ENCODE measurements around the gene ATE1. TPM values are rescaled to one million over a fixed set of nuclear protein-coding genes. Genes with fewer than 3 reads are reported as not detected.

Gene ATE1
- total and polyA plus RNA-seq, 7 donors = 12.5 to 49.6 (median 31.4) TPM

DNA sequence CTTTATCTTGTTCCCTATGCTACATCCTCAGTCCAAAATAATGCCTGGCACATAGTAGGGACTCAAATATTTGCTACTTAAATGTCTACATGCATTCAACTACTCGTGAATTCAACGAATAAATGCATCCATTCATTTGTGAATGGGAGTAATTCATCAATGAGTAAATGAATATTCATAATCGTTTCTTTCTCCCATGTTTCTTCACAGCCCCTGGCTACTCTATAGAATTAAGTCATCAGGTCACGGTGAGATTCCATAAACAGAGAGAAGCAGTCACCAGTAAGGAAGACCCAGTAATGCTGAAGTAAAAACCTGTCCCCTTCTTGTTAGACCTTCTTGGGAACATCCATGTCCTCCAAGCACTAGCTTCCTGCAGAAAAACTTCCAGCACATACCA lies 48.4 kb downstream of the ATE1 start:
- 92 to 94% methylated on average over 4 of the region's 4 CpGs for WGBS, 2 donors
- Histone ChIP-seq H3K4me1 (no peaks in the 10 kb centered on the region), H3K27ac (no peak overlapping the region), H3K36me3 (peaks cover 0 to 14% (median 0%) of the 10 kb centered on the region in 4 donors), H3K4me3 (no peak overlapping the region), H3K27me3 (no peaks in the 10 kb centered on the region), H3K9me3 (no peaks in the 10 kb centered on the region)
- TF ChIP-seq POLR2A (IDR thresholded peaks at IDR 0.05) = no peak
- TF ChIP-seq EP300 (IDR thresholded peaks at IDR 0.05) = no peak
- TF ChIP-seq POLR2AphosphoS5 (IDR thresholded peaks at IDR 0.05) = no peak
- TF ChIP-seq, protein P1, sequence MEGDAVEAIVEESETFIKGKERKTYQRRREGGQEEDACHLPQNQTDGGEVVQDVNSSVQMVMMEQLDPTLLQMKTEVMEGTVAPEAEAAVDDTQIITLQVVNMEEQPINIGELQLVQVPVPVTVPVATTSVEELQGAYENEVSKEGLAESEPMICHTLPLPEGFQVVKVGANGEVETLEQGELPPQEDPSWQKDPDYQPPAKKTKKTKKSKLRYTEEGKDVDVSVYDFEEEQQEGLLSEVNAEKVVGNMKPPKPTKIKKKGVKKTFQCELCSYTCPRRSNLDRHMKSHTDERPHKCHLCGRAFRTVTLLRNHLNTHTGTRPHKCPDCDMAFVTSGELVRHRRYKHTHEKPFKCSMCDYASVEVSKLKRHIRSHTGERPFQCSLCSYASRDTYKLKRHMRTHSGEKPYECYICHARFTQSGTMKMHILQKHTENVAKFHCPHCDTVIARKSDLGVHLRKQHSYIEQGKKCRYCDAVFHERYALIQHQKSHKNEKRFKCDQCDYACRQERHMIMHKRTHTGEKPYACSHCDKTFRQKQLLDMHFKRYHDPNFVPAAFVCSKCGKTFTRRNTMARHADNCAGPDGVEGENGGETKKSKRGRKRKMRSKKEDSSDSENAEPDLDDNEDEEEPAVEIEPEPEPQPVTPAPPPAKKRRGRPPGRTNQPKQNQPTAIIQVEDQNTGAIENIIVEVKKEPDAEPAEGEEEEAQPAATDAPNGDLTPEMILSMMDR (IDR thresholded peaks at IDR 0.05) = no peak
- intact Hi-C loops (cut with DNase I) = no loop called here
- DNase-seq = no peak

DNA sequence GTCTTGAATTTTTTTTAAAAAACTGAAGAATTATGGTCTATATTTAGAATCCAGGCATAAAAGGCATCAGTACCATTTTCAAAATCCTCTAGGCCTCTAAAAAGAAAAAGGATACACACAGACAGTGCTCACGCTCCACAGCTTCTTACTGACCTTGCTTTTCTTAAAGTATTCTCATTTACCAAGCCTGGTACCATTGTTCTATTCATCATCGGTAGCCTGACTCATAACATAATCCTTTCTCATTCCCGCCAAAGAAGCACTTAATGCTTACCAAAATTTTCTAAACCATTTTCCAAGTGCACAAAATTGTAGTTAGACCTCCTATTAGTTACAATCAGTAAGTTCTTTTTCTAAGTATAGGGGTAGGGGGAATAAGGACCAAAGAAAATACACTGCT lies 54.6 kb downstream of the ATE1 start:
- Histone ChIP-seq H3K4me1 (no peaks in the 10 kb centered on the region), H3K27ac (no peak overlapping the region), H3K9me3 (no peaks in the 10 kb centered on the region), H3K27me3 (no peaks in the 10 kb centered on the region), H3K36me3 (peaks cover 0 to 27% (median 2%) of the 10 kb centered on the region in 4 donors), H3K4me3 (no peak overlapping the region)
- TF ChIP-seq, protein P1 (IDR thresholded peaks at IDR 0.05) = no peak
- TF ChIP-seq EP300 (IDR thresholded peaks at IDR 0.05) (no peak), POLR2A (IDR thresholded peaks at IDR 0.05) (no peak), POLR2AphosphoS5 (IDR thresholded peaks at IDR 0.05) (no peak)
- intact Hi-C loops (cut with DNase I) = no loop called here
- 92 to 97% methylated on average over 3 of the region's 3 CpGs for WGBS, 2 donors
- no peak for DNase-seq

DNA sequence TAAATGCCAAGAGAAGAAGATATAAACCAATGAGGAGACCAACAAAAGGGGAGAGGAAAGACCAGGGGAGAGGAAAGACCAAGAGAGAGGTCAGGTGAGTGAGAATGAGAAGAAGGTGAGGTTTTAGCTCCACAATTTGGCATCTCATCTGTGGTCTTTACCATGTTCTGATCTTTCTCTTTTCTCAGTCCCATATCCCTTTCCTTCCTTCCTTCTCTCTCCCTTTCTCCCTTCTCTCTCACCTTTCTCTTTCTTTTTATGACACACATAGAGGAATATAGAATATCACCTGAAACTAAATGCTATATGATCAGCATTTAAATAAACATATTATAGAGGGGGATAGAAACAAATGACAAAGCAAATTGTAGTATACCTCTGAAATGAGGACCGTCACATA lies 57.4 kb downstream of the ATE1 start:
- WGBS, 2 donors = 90 to 100% methylated on average over 1 of the region's 1 CpG
- no peaks in the 10 kb centered on the region for H3K9me3 ChIP-seq
- no peaks in the 10 kb centered on the region for H3K4me1 ChIP-seq
- H3K27me3 ChIP-seq = no peaks in the 10 kb centered on the region
- no peak for TF ChIP-seq POLR2AphosphoS5 (IDR thresholded peaks at IDR 0.05)
- TF ChIP-seq, protein P1 (IDR thresholded peaks at IDR 0.05) = no peak
- TF ChIP-seq POLR2A (IDR thresholded peaks at IDR 0.05) = no peak
- no peak for TF ChIP-seq EP300 (IDR thresholded peaks at IDR 0.05)
- peaks cover 0 to 28% (median 2%) of the 10 kb centered on the region in 4 donors for H3K36me3 ChIP-seq
- intact Hi-C loops (cut with DNase I) = no loop called here
- no peak for DNase-seq
- H3K4me3 ChIP-seq = no peak overlapping the region
- no peak overlapping the region for H3K27ac ChIP-seq

DNA sequence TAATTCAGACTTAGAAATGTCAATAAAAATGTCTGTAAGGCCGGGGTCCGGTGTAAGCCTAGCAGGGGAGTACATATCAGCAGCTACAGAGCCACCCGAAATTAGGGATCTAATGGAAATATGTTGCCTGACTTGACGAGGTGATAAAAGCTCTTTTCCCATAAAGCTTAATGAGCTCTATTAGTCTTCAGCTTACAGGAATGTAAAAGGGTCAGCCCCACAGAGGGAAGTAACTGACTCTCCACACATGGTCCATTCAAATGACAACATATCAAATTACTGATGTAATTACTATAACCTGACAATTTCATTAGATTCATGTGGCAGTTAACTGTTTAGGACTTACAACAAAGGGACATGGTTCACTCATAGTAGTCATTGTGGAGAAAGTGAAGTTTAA lies 62.3 kb downstream of the ATE1 start:
- intact Hi-C loops (cut with DNase I) = no loop called here
- Histone ChIP-seq H3K36me3 (peaks cover 0 to 21% (median 2%) of the 10 kb centered on the region in 4 donors), H3K27me3 (no peaks in the 10 kb centered on the region), H3K4me3 (no peak overlapping the region), H3K4me1 (no peaks in the 10 kb centered on the region), H3K27ac (no peak overlapping the region), H3K9me3 (no peaks in the 10 kb centered on the region)
- WGBS, 2 donors = 90 to 96% methylated on average over 4 of the region's 4 CpGs
- DNase-seq = no peak
- TF ChIP-seq, protein P1 (IDR thresholded peaks at IDR 0.05) = no peak
- TF ChIP-seq EP300 (IDR thresholded peaks at IDR 0.05) (no peak), POLR2AphosphoS5 (IDR thresholded peaks at IDR 0.05) (no peak), POLR2A (IDR thresholded peaks at IDR 0.05) (no peak)

DNA sequence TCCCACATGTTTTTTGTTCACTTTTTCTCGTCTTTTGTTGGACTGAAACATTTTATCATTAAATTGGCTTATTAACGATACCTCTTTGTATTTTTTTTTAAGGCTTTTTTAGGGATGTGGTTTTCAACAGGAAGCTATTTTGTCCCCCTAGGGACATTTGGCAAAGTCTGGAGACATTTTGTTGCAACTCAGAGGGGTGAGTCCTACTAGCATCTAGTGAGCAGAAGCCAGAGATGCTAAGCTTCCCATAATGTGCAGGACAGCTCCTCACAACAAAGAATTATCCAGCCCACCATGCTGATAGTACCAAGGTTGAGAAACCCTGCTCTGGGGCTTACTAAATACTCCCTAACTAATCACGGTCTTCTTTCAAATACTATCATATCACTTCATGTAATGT lies 63.2 kb downstream of the ATE1 start:
- peaks cover 0 to 15% (median 3%) of the 10 kb centered on the region in 4 donors for H3K36me3 ChIP-seq
- H3K27me3 ChIP-seq = no peaks in the 10 kb centered on the region
- no peak overlapping the region for H3K4me3 ChIP-seq
- H3K9me3 ChIP-seq = no peaks in the 10 kb centered on the region
- H3K27ac ChIP-seq = no peak overlapping the region
- 86 to 96% methylated on average over 3 of the region's 3 CpGs for WGBS, 2 donors
- TF ChIP-seq POLR2A (IDR thresholded peaks at IDR 0.05) (no peak), POLR2AphosphoS5 (IDR thresholded peaks at IDR 0.05) (no peak), EP300 (IDR thresholded peaks at IDR 0.05) (no peak)
- TF ChIP-seq, protein P1 (IDR thresholded peaks at IDR 0.05) = no peak
- H3K4me1 ChIP-seq = no peaks in the 10 kb centered on the region
- no peak for DNase-seq
- intact Hi-C loops (cut with DNase I) = no loop called here

All from sigmoid colon (tissue), 7 donors.